Kidney epithelial cell (primary cell): ENCODE measurements around the gene ALG1. TPM values are rescaled to one million over a fixed set of nuclear protein-coding genes. Genes with fewer than 3 reads are reported as not detected.

Experiments
- DNase-seq: peaks from one replicate; pipeline ENCODE4 v3.0.0-alpha.2; 2010; ENCODE audit warnings: low read depth
- H3K27me3 ChIP-seq: 2 replicates; pipeline ENCODE4 v1.6.0; 2011; ENCODE audit warnings: low read length; ENCODE audit not compliant: control insufficient read depth, insufficient read depth
- H3K36me3 ChIP-seq: 2 replicates; pipeline ENCODE4 v1.5.1; 2011; ENCODE audit warnings: low read length; ENCODE audit not compliant: control insufficient read depth, insufficient read depth
- H3K4me3 ChIP-seq: 2 replicates; pipeline ENCODE4 v1.5.1; 2011; ENCODE audit warnings: low read depth, mild to moderate bottlenecking, control low read depth, low read length
- CTCF ChIP-seq: IDR thresholded peaks from 2 replicates; pipeline ENCODE4 v1.5.1; 2011; ENCODE audit warnings: mild to moderate bottlenecking, moderate library complexity, low read length, control low read depth, inconsistent platforms; ENCODE audit not compliant: insufficient read depth, poor library complexity, severe bottlenecking
- total RNA-seq: library from RNA; depleted of rRNA; stranded (reverse); fragments of >200 nt; gene quantifications from 2 replicates; pipeline ENCODE4 v1.2.3, GENCODE V29; 2015

Gene ALG1
- total RNA-seq, 1 donor from 2014 or later, result 33.0 TPM

GRCh38 chr16:5060073-5060641 lies 11.5 kb upstream of the ALG1 start:
- no peak overlapping the region for H3K4me3 ChIP-seq
- no peak for DNase-seq
- no peaks in the 10 kb centered on the region for H3K36me3 ChIP-seq
- H3K27me3 ChIP-seq, result peaks cover 11% of the 10 kb centered on the region
- TF ChIP-seq CTCF, result no peak

- no peak for DNase-seq
- H3K36me3 ChIP-seq, result no peaks in the 10 kb centered on the region
Observed at GRCh38 chr16:5062051-5062450, 9.6 kb upstream of the ALG1 start.

GRCh38 chr16:5062790-5063765 lies 8.6 kb upstream of the ALG1 start:
- DNase-seq, result no peak
- no peak overlapping the region for H3K4me3 ChIP-seq
- no peaks in the 10 kb centered on the region for H3K36me3 ChIP-seq
- H3K27me3 ChIP-seq, result peaks cover 20% of the 10 kb centered on the region
- no peak for TF ChIP-seq CTCF

More at GRCh38 chr16:5062051-5062450, 9.6 kb upstream of the ALG1 start:
- no peak for TF ChIP-seq CTCF
- H3K4me3 ChIP-seq, result no peak overlapping the region
- peaks cover 20% of the 10 kb centered on the region for H3K27me3 ChIP-seq

GRCh38 chr16:5064915-5065314 lies 6.7 kb upstream of the ALG1 start:
- Histone ChIP-seq H3K36me3 (no peaks in the 10 kb centered on the region), H3K27me3 (peaks cover 20% of the 10 kb centered on the region), H3K4me3 (no peak overlapping the region)
- no peak for DNase-seq
- no peak for TF ChIP-seq CTCF

- no peak for TF ChIP-seq CTCF
- Histone ChIP-seq H3K27me3 (peaks cover 20% of the 10 kb centered on the region), H3K4me3 (no peak overlapping the region), H3K36me3 (no peaks in the 10 kb centered on the region)
- no peak for DNase-seq
Observed at GRCh38 chr16:5065326-5065725, 6.3 kb upstream of the ALG1 start.
